MM.1S (cell line): ENCODE data around the gene RTP5.

Experiments used
- DNase-seq: peaks from one replicate; pipeline ENCODE4 v3.0.0-alpha.2; 2015
- H2AFZ ChIP-seq: fragments of 300-600 bp; sonication (generic); 2 replicates; pipeline ENCODE4 v1.6.0; 2016; ENCODE audit warnings: antibody characterized with exemption, low read length
- H3F3A ChIP-seq: fragments of 300-600 bp; sonication (generic); 2 replicates; pipeline ENCODE4 v1.6.1; 2016; ENCODE audit warnings: mild to moderate bottlenecking, antibody characterized with exemption, low read length, moderate library complexity, mixed read lengths; ENCODE audit not compliant: insufficient read depth
- H3K27ac ChIP-seq: fragments of 300-600 bp; sonication (generic); 2 replicates; pipeline ENCODE4 v1.5.1; 2016; ENCODE audit warnings: mild to moderate bottlenecking, low read length
- H3K27me3 ChIP-seq: fragments of 300-600 bp; sonication (generic); replicated peaks from 2 replicates; pipeline ENCODE4 v1.6.0; 2016; ENCODE audit warnings: low read length; ENCODE audit not compliant: insufficient read depth
- H3K36me3 ChIP-seq: fragments of 300-600 bp; sonication (generic); replicated peaks from 2 replicates; pipeline ENCODE4 v1.6.1; 2016; ENCODE audit warnings: mild to moderate bottlenecking, low read length, mixed read lengths; ENCODE audit not compliant: insufficient read depth
- H3K4me1 ChIP-seq: fragments of 300-600 bp; sonication (generic); 2 replicates; pipeline ENCODE4 v1.6.1; 2016; ENCODE audit warnings: low read length, mixed read lengths
- H3K4me2 ChIP-seq: fragments of 300-600 bp; sonication (generic); 2 replicates; pipeline ENCODE4 v1.6.0; 2016; ENCODE audit warnings: low read depth, low read length
- H3K4me3 ChIP-seq: fragments of 300-600 bp; sonication (generic); 2 replicates; pipeline ENCODE4 v1.5.1; 2016; ENCODE audit warnings: low read length, mixed read lengths
- H3K79me2 ChIP-seq: fragments of 300-600 bp; sonication (generic); 2 replicates; pipeline ENCODE4 v1.6.1; 2016; ENCODE audit warnings: mixed run types, low read length, mixed read lengths
- H3K9ac ChIP-seq: fragments of 300-600 bp; sonication (generic); 2 replicates; pipeline ENCODE4 v1.6.1; 2016; ENCODE audit warnings: low read length, mixed read lengths
- H3K9me2 ChIP-seq: fragments of 300-600 bp; sonication (generic); replicated peaks from 2 replicates; pipeline ENCODE4 v1.6.1; 2016; ENCODE audit warnings: mild to moderate bottlenecking, low read length, mixed read lengths; ENCODE audit not compliant: insufficient read depth
- H3K9me3 ChIP-seq: fragments of 300-600 bp; sonication (generic); replicated peaks from 2 replicates; pipeline ENCODE4 v1.6.1; 2016; ENCODE audit warnings: mild to moderate bottlenecking, low read length, mixed read lengths; ENCODE audit not compliant: insufficient read depth
- H4K20me1 ChIP-seq: fragments of 300-600 bp; sonication (generic); 2 replicates; pipeline ENCODE4 v1.6.1; 2016; ENCODE audit warnings: mild to moderate bottlenecking, low read length, moderate library complexity, mixed read lengths; ENCODE audit not compliant: insufficient read depth
- EZH2 ChIP-seq: fragments of 300-600 bp; sonication (generic); optimal IDR thresholded peaks from 2 replicates; pipeline ENCODE3; 2017; ENCODE audit warnings: low read depth, mild to moderate bottlenecking, antibody characterized with exemption, low read length, mixed read lengths
- EZH2phosphoT487 ChIP-seq: fragments of 300-600 bp; sonication (generic); IDR thresholded peaks from 2 replicates; pipeline ENCODE4 v1.6.1; 2018; ENCODE audit warnings: antibody characterized with exemption, low read length
- TF ChIP-seq, protein P1 (sequence below): fragments of 300-600 bp; sonication (generic); IDR thresholded peaks from 2 replicates; pipeline ENCODE4 v1.5.1; 2016; ENCODE audit warnings: antibody characterized with exemption, low read length, mixed read lengths

Gene RTP5

DNA sequence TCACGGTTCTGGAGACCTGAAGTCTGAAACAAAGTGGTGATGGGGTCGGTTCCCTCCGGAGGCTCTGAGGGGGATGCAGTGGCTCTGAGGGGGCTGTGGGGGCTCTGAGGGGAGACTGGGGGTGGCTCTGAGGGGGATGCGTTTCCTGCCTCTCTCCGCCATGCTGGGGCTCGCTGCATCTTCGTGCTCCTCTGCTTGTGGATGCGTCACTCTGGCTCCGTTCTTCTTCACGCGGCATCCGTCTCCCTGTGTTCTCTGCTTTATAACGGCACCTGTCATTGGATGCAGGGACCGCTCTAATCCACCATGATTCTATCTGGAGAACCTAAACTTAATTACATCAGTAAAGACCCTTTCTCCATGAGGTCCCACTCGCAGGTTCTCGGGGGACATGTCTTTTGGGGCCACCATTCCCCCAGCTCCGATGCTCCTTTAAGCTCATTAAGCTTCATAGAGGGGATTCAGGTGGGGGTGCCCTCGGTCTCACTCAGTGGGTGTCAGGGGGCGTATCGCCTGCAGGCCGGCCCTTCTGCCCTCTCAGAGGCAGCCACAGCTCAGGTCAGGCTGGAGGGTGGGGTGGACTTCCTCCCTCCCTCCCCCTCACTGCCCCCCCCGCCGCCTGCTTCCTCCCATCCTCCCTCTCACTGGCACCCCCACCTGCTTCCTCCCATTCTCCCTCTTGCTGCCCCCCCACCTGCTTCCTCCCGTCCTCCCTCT lies 18.4 kb downstream of the RTP5 start:
- H3K9ac ChIP-seq, result no peak overlapping the region
- H3K4me3 ChIP-seq, result no peak overlapping the region
- H3K27me3 ChIP-seq, result no peaks in the 10 kb centered on the region
- no peaks in the 10 kb centered on the region for H4K20me1 ChIP-seq
- TF ChIP-seq, protein P1, sequence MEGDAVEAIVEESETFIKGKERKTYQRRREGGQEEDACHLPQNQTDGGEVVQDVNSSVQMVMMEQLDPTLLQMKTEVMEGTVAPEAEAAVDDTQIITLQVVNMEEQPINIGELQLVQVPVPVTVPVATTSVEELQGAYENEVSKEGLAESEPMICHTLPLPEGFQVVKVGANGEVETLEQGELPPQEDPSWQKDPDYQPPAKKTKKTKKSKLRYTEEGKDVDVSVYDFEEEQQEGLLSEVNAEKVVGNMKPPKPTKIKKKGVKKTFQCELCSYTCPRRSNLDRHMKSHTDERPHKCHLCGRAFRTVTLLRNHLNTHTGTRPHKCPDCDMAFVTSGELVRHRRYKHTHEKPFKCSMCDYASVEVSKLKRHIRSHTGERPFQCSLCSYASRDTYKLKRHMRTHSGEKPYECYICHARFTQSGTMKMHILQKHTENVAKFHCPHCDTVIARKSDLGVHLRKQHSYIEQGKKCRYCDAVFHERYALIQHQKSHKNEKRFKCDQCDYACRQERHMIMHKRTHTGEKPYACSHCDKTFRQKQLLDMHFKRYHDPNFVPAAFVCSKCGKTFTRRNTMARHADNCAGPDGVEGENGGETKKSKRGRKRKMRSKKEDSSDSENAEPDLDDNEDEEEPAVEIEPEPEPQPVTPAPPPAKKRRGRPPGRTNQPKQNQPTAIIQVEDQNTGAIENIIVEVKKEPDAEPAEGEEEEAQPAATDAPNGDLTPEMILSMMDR, result no peak
- TF ChIP-seq EZH2 (no peak), EZH2phosphoT487 (no peak)
- H3K4me2 ChIP-seq, result no peak overlapping the region
- no peaks in the 10 kb centered on the region for H3F3A ChIP-seq
- no peaks in the 10 kb centered on the region for H3K79me2 ChIP-seq
- H3K9me3 ChIP-seq, result no peaks in the 10 kb centered on the region
- no peak overlapping the region for H2AFZ ChIP-seq
- no peaks in the 10 kb centered on the region for H3K36me3 ChIP-seq
- H3K27ac ChIP-seq, result no peak overlapping the region
- H3K9me2 ChIP-seq, result no peaks in the 10 kb centered on the region
- no peaks in the 10 kb centered on the region for H3K4me1 ChIP-seq
- no peak for DNase-seq

GRCh38 chr2:241888641-241889040 lies 19.1 kb downstream of the RTP5 start:
- Histone ChIP-seq H3K79me2 (no peaks in the 10 kb centered on the region), H3K9me2 (no peaks in the 10 kb centered on the region), H3K4me3 (no peak overlapping the region), H3K4me2 (no peak overlapping the region), H3K27me3 (no peaks in the 10 kb centered on the region), H3K4me1 (no peaks in the 10 kb centered on the region), H3F3A (no peaks in the 10 kb centered on the region), H4K20me1 (no peaks in the 10 kb centered on the region), H3K9me3 (no peaks in the 10 kb centered on the region), H3K27ac (no peak overlapping the region), H2AFZ (no peak overlapping the region), H3K36me3 (no peaks in the 10 kb centered on the region), H3K9ac (no peak overlapping the region)
- TF ChIP-seq, protein P1, result no peak
- TF ChIP-seq EZH2phosphoT487, result no peak
- no peak for TF ChIP-seq EZH2
- DNase-seq, result no peak

- Histone ChIP-seq H3K4me2 (no peak overlapping the region), H3K79me2 (no peaks in the 10 kb centered on the region), H3K36me3 (no peaks in the 10 kb centered on the region), H3K9me3 (no peaks in the 10 kb centered on the region), H3K9ac (no peak overlapping the region), H4K20me1 (no peaks in the 10 kb centered on the region), H2AFZ (no peak overlapping the region), H3K9me2 (no peaks in the 10 kb centered on the region), H3K4me1 (no peaks in the 10 kb centered on the region), H3K27me3 (no peaks in the 10 kb centered on the region), H3F3A (no peaks in the 10 kb centered on the region), H3K4me3 (no peak overlapping the region), H3K27ac (no peak overlapping the region)
- TF ChIP-seq, protein P1, result no peak
- TF ChIP-seq EZH2phosphoT487 (no peak), EZH2 (no peak)
- no peak for DNase-seq
Measured at GRCh38 chr2:241890524-241891235, 21.2 kb downstream of the RTP5 start.
